Astrocyte of the cerebellum (primary cell): ENCODE measurements around the gene VDAC1.

Experiments
- DNase-seq: peaks from one replicate; pipeline ENCODE4 v3.0.0-alpha.2; 2011; ENCODE audit warnings: low read depth
- H3K4me3 ChIP-seq: 2 replicates; pipeline ENCODE4 v1.5.1; 2011; ENCODE audit warnings: mild to moderate bottlenecking, low read depth, low read length, moderate library complexity
- CTCF ChIP-seq: IDR thresholded peaks from 2 replicates; pipeline ENCODE4 v1.5.1; 2012; ENCODE audit warnings: low read length, low read depth, moderate library complexity, mild to moderate bottlenecking; ENCODE audit errors: missing control alignments
- in situ Hi-C: cut with HindIII; loops from 2 replicates; pipeline ENCODE4 v1.10.0; 2017; ENCODE audit warnings: low sequenced_read_pairs

The VDAC1 gene

DNA sequence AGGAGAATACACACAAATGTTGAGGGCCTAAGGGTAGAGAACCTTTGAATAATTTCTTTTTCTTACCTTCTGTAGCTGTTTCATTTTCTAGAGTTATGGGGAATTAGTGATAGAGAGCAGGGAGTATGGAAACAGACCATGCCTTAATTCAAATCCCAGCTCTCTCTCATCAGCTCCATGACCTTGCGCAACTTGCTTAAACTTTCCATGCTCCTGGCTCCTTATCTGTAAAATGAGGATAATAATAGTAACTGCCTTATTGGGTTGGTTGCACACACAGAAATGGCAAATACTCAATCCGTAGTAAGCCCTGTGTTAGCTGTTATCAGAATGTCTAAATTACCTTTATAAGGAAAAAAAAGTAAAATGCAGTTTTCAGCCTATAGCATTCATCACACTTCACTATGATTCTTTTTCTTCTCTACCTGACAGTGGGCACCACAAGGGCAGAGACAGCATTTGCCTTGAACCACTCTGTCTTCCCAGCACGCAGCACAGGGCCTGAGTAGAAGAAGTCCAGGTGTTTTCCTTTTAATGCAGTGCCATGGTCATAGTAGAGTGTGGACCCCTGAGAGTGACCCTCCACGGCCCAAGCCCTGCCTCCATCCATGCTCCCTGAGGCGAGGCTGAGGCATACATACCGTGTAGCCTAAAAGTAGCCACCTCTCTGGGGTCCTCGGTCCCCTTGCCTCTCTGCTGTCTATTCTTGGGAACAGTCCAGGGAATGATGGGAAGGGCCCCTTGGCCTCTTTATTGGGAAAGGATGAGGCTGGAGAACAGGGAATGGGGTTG, 53.8 kb downstream of the VDAC1 start:
- in situ Hi-C loops, result no loop called here
- TF ChIP-seq CTCF, result no peak
- no peak overlapping the region for H3K4me3 ChIP-seq
- no peak for DNase-seq

DNA sequence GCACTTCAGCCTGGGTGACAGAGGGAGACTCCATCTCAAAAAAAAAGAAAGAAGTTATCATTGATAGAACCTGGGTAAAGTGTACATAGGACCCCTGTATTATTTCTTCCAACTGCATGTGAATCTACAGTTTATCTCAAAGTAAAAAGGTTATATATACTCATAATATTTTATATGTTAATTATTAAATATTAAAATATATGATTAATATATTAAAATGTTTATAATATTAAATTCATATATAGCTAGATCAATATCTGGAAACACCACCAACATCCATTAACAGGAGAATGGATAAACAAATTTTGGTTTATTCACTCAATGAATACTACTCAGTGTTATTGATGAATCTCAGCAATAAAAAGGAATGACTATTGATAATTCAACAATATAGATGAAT, 56.1 kb downstream of the VDAC1 start:
- TF ChIP-seq CTCF, result no peak
- in situ Hi-C loops, result loop anchor here (10.0 kb wide), 1 partner anchor 394 kb away; no protein-coding TSS in a partner anchor
- no peak overlapping the region for H3K4me3 ChIP-seq
- no peak for DNase-seq

DNA sequence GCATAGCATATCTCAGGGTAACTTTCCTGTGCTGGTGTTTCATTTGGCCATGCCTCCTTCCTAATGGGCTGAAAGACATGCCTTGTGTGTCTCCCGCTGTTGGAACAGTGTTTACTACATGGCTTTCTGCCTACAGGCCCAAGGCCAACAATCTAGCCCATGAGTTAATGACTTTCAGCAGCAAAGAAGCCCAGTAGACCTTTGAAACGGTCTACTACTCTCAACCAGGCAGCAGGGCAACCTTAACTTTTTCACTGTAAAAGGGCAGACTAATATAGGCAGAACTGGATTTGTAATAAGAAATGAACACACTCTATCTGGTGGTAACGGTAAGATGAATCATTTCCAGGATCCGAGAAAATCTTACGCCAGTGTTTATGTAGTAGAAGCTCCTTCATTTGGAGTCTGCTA, 57.3 kb downstream of the VDAC1 start:
- TF ChIP-seq CTCF, result no peak
- H3K4me3 ChIP-seq, result no peak overlapping the region
- peak; percentile 65 for DNase-seq
- in situ Hi-C loops, result loop anchor here (10.0 kb wide), 1 partner anchor 393 kb away; no protein-coding TSS in a partner anchor

DNA sequence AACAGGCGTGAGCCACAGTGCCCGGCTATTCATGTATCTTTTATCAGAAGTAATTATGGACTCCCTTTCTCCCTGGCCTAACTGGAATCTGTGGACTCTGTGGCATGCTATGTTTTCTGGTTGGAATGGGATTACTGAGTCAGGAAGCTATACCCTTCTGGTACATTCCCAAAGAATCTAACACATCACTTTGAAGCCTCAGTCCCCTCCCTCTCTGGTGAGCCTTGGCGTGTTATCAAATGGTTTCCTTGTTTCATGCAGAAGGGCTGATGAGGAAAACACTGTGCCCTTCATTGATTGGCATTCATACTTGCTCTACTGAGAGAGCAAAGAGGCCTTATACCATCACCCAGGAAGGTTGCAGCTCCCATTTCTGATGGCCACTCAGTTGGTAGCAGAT, 59.2 kb downstream of the VDAC1 start:
- H3K4me3 ChIP-seq, result no peak overlapping the region
- TF ChIP-seq CTCF, result no peak
- in situ Hi-C loops, result loop anchor here (10.0 kb wide), 1 partner anchor 391 kb away; no protein-coding TSS in a partner anchor
- DNase-seq, result no peak

DNA sequence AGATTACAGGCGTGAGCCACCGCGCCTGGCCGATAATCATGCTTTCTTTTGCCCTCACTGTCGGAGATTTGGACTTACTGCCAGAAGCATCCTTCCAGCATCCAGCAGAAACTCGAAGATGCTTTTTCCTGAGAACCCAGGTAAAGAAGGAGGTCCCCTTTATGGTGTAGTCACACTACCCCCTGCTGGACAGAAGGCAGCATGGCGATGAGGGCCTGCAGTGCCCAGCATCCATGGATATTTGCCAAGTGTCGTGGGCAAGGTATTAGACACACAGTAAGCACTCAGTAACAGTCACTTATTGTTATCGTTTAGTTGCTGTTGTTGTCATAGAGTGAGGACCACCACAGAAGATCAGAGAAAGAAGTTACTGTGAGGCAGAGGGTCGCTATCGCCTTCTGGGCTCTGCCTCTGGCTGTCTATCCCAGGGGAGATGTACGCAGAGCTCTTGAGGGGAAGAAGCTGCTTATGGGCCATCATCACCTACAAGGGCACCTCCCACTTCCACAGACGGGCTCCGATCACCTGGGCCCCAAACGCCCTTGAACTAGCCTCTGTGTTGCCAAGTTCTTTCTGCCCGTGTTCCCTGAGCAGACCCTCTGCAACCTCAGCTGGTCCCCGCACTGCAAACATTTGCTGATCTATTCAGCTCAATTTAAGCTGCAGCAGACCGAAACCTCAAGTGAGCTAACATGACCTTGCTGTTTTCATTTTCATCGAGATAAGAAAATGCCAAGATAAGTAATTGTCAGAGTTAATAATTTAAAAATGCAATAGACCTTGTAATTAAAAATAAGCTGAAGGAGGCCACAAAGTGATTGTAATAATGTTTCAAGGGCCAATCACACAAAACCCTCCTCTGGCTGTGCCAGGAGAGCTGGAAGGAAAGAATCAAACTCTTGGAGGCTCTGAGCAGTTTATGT, 60.3 kb downstream of the VDAC1 start:
- TF ChIP-seq CTCF, result peak; percentile 72
- no peak overlapping the region for H3K4me3 ChIP-seq
- in situ Hi-C loops, result loop anchor here (10.0 kb wide), 1 partner anchor 390 kb away; no protein-coding TSS in a partner anchor
- DNase-seq, result no peak

GRCh38 chr5:133943475-133943817, 61.3 kb downstream of the VDAC1 start:
- in situ Hi-C loops, result loop anchor here (10.0 kb wide), 1 partner anchor 389 kb away; no protein-coding TSS in a partner anchor
- no peak for DNase-seq
- H3K4me3 ChIP-seq, result no peak overlapping the region
- TF ChIP-seq CTCF, result no peak
